Measurements from ENCODE around the gene HES5.

The HES5 gene

DNA sequence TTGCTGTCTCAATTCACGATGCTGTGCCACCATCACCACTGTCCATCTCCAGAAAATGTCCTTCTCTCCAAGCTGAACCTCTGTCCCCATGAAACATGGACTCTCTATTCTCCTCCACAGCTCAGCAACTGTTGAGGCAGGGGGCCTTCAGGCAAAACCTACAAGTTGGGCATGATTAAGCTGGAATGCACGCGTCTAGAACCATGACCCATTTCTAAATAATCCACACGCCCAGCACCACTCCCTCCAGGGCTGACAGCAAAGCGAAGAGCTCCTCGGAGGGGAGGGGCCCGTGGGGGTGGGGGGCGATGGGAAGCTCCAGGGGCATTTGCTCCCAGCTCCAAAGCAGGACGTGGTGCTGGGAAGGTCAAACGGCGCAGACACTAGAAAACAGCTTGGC, 3.3 kb upstream of the HES5 start:
- no peaks in the 10 kb centered on the region for H3F3A ChIP-seq (ENCODE audit: insufficient read depth)
- no peak overlapping the region for H3K4me3 ChIP-seq (ENCODE audit: insufficient read depth, low read length, poor library complexity, severe bottlenecking)
- no peaks in the 10 kb centered on the region for H3K79me2 ChIP-seq (ENCODE audit: insufficient read depth, low read length)
- H3K27ac ChIP-seq (ENCODE audit: low read depth, low read length): no peak overlapping the region
- H2AFZ ChIP-seq (ENCODE audit: low read depth, low read length, severe bottlenecking): no peak overlapping the region
- H3K36me3 ChIP-seq (ENCODE audit: low read length): no peaks in the 10 kb centered on the region
- no peak overlapping the region for H3K4me2 ChIP-seq (ENCODE audit: low read depth, low read length, poor library complexity, severe bottlenecking)
- H3K9me2 ChIP-seq (replicated peaks; ENCODE audit: insufficient read depth, low read length): no peaks in the 10 kb centered on the region
- no peaks in the 10 kb centered on the region for H3K27me3 ChIP-seq (ENCODE audit: low read length)
- TF ChIP-seq, protein P1, sequence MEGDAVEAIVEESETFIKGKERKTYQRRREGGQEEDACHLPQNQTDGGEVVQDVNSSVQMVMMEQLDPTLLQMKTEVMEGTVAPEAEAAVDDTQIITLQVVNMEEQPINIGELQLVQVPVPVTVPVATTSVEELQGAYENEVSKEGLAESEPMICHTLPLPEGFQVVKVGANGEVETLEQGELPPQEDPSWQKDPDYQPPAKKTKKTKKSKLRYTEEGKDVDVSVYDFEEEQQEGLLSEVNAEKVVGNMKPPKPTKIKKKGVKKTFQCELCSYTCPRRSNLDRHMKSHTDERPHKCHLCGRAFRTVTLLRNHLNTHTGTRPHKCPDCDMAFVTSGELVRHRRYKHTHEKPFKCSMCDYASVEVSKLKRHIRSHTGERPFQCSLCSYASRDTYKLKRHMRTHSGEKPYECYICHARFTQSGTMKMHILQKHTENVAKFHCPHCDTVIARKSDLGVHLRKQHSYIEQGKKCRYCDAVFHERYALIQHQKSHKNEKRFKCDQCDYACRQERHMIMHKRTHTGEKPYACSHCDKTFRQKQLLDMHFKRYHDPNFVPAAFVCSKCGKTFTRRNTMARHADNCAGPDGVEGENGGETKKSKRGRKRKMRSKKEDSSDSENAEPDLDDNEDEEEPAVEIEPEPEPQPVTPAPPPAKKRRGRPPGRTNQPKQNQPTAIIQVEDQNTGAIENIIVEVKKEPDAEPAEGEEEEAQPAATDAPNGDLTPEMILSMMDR (IDR thresholded peaks at IDR 0.05; ENCODE audit: insufficient read depth, low read length, poor library complexity, severe bottlenecking): no peak
- no peak for TF ChIP-seq EZH2phosphoT487 (conservative IDR thresholded peaks at IDR 0.05; ENCODE audit: low read length)
- H4K20me1 ChIP-seq (ENCODE audit: low read depth, low read length): no peaks in the 10 kb centered on the region
- H3K9me3 ChIP-seq (ENCODE audit: insufficient read depth, low read length): no peaks in the 10 kb centered on the region
- no peak overlapping the region for H3K9ac ChIP-seq (ENCODE audit: low read length)

DNA sequence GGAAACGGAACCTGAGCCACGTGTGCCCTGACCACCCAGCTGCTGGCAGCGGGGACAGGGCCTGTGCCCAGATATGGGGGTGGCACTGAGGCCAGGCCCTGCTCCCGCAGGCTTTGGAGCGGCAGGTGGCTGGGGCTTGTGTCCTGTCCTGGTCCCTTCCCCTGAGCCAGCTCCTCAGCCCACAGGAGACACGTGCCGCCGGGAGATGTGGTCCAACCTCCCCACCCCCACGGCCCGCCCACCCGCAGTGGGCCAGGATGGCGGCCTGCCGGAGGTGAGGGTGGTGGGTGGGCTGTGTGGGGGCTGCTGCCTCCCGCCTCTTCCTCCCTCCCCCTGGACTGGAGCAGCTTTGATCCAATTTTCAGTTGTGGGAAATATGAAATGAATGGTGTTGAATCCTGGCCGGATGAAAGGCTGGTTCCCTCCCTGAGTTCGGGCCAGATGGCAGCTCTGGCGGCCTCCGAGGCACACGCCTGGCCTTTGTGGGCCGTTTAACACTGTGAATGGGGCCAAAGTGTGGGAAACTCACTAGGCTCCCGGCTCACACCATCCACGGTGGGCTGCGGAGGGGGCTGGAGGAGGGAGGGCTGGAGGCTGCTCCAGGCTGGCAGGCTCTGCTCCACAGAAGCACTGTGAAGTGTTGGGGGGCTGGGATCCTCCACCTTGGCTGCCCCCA, 2.6 kb upstream of the HES5 start:
- no peak overlapping the region for H3K9ac ChIP-seq (ENCODE audit: low read length)

DNA sequence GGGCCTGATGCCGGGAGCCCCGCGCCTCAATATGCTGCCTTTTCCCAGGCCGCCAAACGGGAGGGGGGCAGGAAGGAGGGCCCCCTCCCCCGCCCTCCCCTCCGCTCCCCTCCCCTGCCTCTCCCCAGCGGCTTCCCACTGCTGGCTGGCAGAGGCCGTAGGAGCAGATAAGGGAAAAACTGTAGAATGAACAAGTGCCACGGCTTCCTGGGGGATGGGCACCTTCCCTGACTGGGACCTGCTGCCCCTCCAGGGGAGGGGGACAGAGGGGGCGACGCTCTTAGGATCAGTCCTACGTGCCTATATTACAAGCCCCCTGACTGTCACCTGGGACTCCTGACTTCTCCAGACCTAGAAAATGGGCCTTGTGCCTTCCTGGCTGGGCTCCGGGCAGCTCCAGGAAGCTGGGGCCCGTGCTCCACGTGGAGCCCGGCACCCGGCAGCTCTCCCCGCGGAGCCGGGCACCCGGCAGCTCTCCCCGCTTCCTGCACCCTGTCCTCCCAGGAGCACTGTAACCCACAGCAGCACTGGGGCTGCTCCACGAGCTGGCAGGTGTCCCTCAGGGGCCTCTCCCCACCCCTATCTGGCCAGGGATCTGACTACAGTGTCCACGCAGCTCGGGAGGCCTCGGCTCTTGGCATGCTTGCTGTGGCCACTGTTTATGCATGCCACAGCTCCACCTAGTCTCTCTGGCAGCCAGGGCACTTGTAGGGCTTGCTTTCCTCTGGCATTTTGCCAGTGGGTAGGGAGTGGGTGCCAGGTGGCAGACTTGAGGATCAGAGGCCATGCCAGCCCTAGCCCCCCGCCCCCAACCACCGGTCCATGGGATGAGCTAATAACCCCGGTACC, 674 bp upstream of the HES5 start:
- Histone ChIP-seq H3K27me3 (ENCODE audit: low read length) (no peaks in the 10 kb centered on the region), H3K4me2 (ENCODE audit: low read depth, low read length, poor library complexity, severe bottlenecking) (no peak overlapping the region), H3K9ac (ENCODE audit: low read length) (no peak overlapping the region), H3K36me3 (ENCODE audit: low read length) (no peaks in the 10 kb centered on the region), H3K79me2 (ENCODE audit: insufficient read depth, low read length) (peaks cover 3% of the 10 kb centered on the region), H2AFZ (ENCODE audit: low read depth, low read length, severe bottlenecking) (no peak overlapping the region), H3K27ac (ENCODE audit: low read depth, low read length) (no peak overlapping the region), H4K20me1 (ENCODE audit: low read depth, low read length) (no peaks in the 10 kb centered on the region), H3F3A (ENCODE audit: insufficient read depth) (no peaks in the 10 kb centered on the region), H3K4me3 (ENCODE audit: insufficient read depth, low read length, poor library complexity, severe bottlenecking) (no peak overlapping the region), H3K9me2 (replicated peaks; ENCODE audit: insufficient read depth, low read length) (no peaks in the 10 kb centered on the region), H3K9me3 (ENCODE audit: insufficient read depth, low read length) (no peaks in the 10 kb centered on the region)
- TF ChIP-seq EZH2phosphoT487 (conservative IDR thresholded peaks at IDR 0.05; ENCODE audit: low read length): no peak
- TF ChIP-seq, protein P1 (IDR thresholded peaks at IDR 0.05; ENCODE audit: insufficient read depth, low read length, poor library complexity, severe bottlenecking): no peak

More for the DNA sequence above, 2.6 kb upstream of the HES5 start:
- no peak overlapping the region for H3K27ac ChIP-seq (ENCODE audit: low read depth, low read length)
- TF ChIP-seq EZH2phosphoT487 (conservative IDR thresholded peaks at IDR 0.05; ENCODE audit: low read length): no peak
- TF ChIP-seq, protein P1 (IDR thresholded peaks at IDR 0.05; ENCODE audit: insufficient read depth, low read length, poor library complexity, severe bottlenecking): no peak
- H3K4me3 ChIP-seq (ENCODE audit: insufficient read depth, low read length, poor library complexity, severe bottlenecking): no peak overlapping the region
- H3K27me3 ChIP-seq (ENCODE audit: low read length): no peaks in the 10 kb centered on the region
- H4K20me1 ChIP-seq (ENCODE audit: low read depth, low read length): no peaks in the 10 kb centered on the region
- no peaks in the 10 kb centered on the region for H3K9me3 ChIP-seq (ENCODE audit: insufficient read depth, low read length)
- no peaks in the 10 kb centered on the region for H3K36me3 ChIP-seq (ENCODE audit: low read length)
- no peak overlapping the region for H3K4me2 ChIP-seq (ENCODE audit: low read depth, low read length, poor library complexity, severe bottlenecking)
- no peaks in the 10 kb centered on the region for H3F3A ChIP-seq (ENCODE audit: insufficient read depth)
- no peaks in the 10 kb centered on the region for H3K9me2 ChIP-seq (replicated peaks; ENCODE audit: insufficient read depth, low read length)
- H2AFZ ChIP-seq (ENCODE audit: low read depth, low read length, severe bottlenecking): no peak overlapping the region
- H3K79me2 ChIP-seq (ENCODE audit: insufficient read depth, low read length): no peaks in the 10 kb centered on the region

Data from SU-DHL-6 (cell line).